HCT116 (cell line): ENCODE data around the gene TBC1D22B. TPM values are rescaled to one million over a fixed set of nuclear protein-coding genes. Genes with fewer than 3 reads are reported as not detected.

Source experiments
- ATAC-seq: fragments of 200-7000 bp; cut with Tn5 transposase; 2 replicates; pipeline ENCODE4 v1.9.1; 2020; ENCODE audit warnings: mild to moderate bottlenecking, moderate library complexity
- BruUV-seq: library from RNA; stranded (reverse); fragments of 400-500 nt; replicated peaks from 2 replicates; lab custom pipeline; 2021; lab: Mats Ljungman, UMichigan
- CTCF ChIA-PET: fragments of 300-600 bp; sonication (Branson Sonifier 250); formaldehyde crosslinking; loops from one replicate; lab custom pipeline; 2021; ENCODE audit warnings: antibody characterized with exemption; lab: Charles Lee
- POLR2A ChIA-PET: fragments of 300-600, 350-600 bp; sonication (Branson Sonifier 250); formaldehyde crosslinking; loops from one replicate; lab custom pipeline; 2021; ENCODE audit warnings: antibody characterized with exemption; lab: Charles Lee
- RAD21 ChIA-PET, 2 experiments: fragments of 300-600 bp; sonication (Branson Sonifier 250); formaldehyde crosslinking; loops; one replicate each; lab custom pipeline; 2023; ENCODE audit warnings: low total read pairs in 2 of 2; ENCODE audit not compliant: uncharacterized antibody in 2 of 2, unreplicated experiment in 2 of 2, low non-redundant PET in 1 of 2; lab: Charles Lee
- DNase-seq: peaks from one replicate; pipeline ENCODE4 v3.0.0-alpha.2; 2010; ENCODE audit warnings: low read depth, low spot score
- H2AFZ ChIP-seq: fragments of 200-600 bp; shearing (Covaris generic), sonication (generic); 2 replicates; pipeline ENCODE4 v1.6.1; 2017; ENCODE audit warnings: low read depth, mixed run types, mixed read lengths, antibody characterized with exemption, low read length; ENCODE audit not compliant: poor library complexity, severe bottlenecking
- H3K27ac ChIP-seq: 2 replicates; pipeline ENCODE4 v1.5.1; 2012; ENCODE audit warnings: low read depth, low read length
- H3K27me3 ChIP-seq: fragments of 200-600 bp; sonication (generic); 2 replicates; pipeline ENCODE4 v1.6.1; 2016; ENCODE audit warnings: mixed run types, low read length, mixed read lengths; ENCODE audit not compliant: insufficient read depth
- H3K36me3 ChIP-seq, 2 experiments: fragments of 200-500 bp in 1 of 2; fragments of 200-600 bp in 1 of 2; sonication (Bioruptor generic) in 1 of 2; sonication (generic) in 1 of 2; 2 replicates each; pipeline versions ENCODE4 v1.5.1 to v1.6.1; 2014 to 2016; ENCODE audit warnings: low read length in 2 of 2, inconsistent platforms in 1 of 2, mixed read lengths in 1 of 2, mixed run types in 1 of 2; ENCODE audit not compliant: insufficient read depth in 2 of 2, control insufficient read depth in 1 of 2
- H3K4me1 ChIP-seq, 2 experiments: fragments of 200-600 bp in 1 of 2; sonication (generic) in 1 of 2; 2 replicates each; pipeline versions ENCODE4 v1.5.1 to v1.6.1; 2012 to 2017; ENCODE audit warnings: low read length in 2 of 2, inconsistent platforms in 1 of 2, mild to moderate bottlenecking in 1 of 2, mixed read lengths in 1 of 2, mixed run types in 1 of 2, moderate library complexity in 1 of 2; ENCODE audit not compliant: insufficient read depth in 2 of 2, control insufficient read depth in 1 of 2
- H3K4me2 ChIP-seq: fragments of 200-600 bp; sonication (generic); 2 replicates; pipeline ENCODE4 v1.6.1; 2017; ENCODE audit warnings: mixed run types, low read length, mixed read lengths
- H3K4me3 ChIP-seq, 2 experiments: fragments of 200-600 bp in 1 of 2; sonication (generic) in 1 of 2; replicated peaks in 1 of 2; 2 replicates each; pipeline ENCODE4 v1.5.1; 2011 to 2016; ENCODE audit warnings: low read length in 2 of 2, control low read depth in 1 of 2, low read depth in 1 of 2, mild to moderate bottlenecking in 1 of 2, mixed read lengths in 1 of 2, mixed run types in 1 of 2
- H3K79me2 ChIP-seq: fragments of 200-600 bp; sonication (generic); 2 replicates; pipeline ENCODE4 v1.6.1; 2017; ENCODE audit warnings: mild to moderate bottlenecking, mixed run types, low read length, moderate library complexity, mixed read lengths; ENCODE audit not compliant: insufficient read depth
- H3K9ac ChIP-seq: fragments of 200-600 bp; sonication (generic); 2 replicates; pipeline ENCODE4 v1.6.1; 2016; ENCODE audit warnings: low read length, mixed read lengths
- H3K9me2 ChIP-seq: fragments of 200-600 bp; sonication (generic), shearing (Covaris generic); 2 replicates; pipeline ENCODE4 v1.6.1; 2017; ENCODE audit warnings: mixed run types, mild to moderate bottlenecking, moderate library complexity; ENCODE audit not compliant: insufficient read depth
- H3K9me3 ChIP-seq, 2 experiments: fragments of 200-500 bp in 1 of 2; fragments of 200-600 bp in 1 of 2; sonication (Bioruptor generic) in 1 of 2; sonication (generic) in 1 of 2; 2 replicates each; pipeline ENCODE4 v1.6.1; 2014 to 2017; ENCODE audit warnings: low read length in 2 of 2, mixed read lengths in 2 of 2, inconsistent platforms in 1 of 2, low read depth in 1 of 2, mild to moderate bottlenecking in 1 of 2, mixed run types in 1 of 2, moderate library complexity in 1 of 2; ENCODE audit not compliant: control insufficient read depth in 1 of 2, insufficient read depth in 1 of 2
- H4K20me1 ChIP-seq: fragments of 200-600 bp; sonication (generic), shearing (Covaris generic); 2 replicates; pipeline ENCODE4 v1.6.1; 2017; ENCODE audit warnings: mixed run types, mild to moderate bottlenecking, moderate library complexity; ENCODE audit not compliant: insufficient read depth
- CBX3 ChIP-seq: IDR thresholded peaks from 2 replicates; pipeline ENCODE4 v1.6.1; 2012; ENCODE audit warnings: low read depth
- CEBPB ChIP-seq: IDR thresholded peaks from 2 replicates; pipeline ENCODE4 v1.6.1; 2012; ENCODE audit warnings: low read depth
- EGR1 ChIP-seq: IDR thresholded peaks from 2 replicates; pipeline ENCODE4 v1.6.1; 2012; ENCODE audit warnings: low read depth
- ELF1 ChIP-seq: IDR thresholded peaks from 2 replicates; pipeline ENCODE4 v1.6.1; 2012; ENCODE audit warnings: low read depth, borderline replicate concordance
- MAX ChIP-seq: IDR thresholded peaks from 2 replicates; pipeline ENCODE4 v1.6.1; 2012
- RAD21 ChIP-seq: IDR thresholded peaks from 2 replicates; pipeline ENCODE4 v1.6.1; 2012; ENCODE audit warnings: low read depth, mild to moderate bottlenecking
- REST ChIP-seq: IDR thresholded peaks from 2 replicates; pipeline ENCODE4 v1.6.1; 2012; ENCODE audit warnings: low read depth
- SIN3A ChIP-seq: IDR thresholded peaks from 2 replicates; pipeline ENCODE4 v1.6.1; 2012; ENCODE audit warnings: low read depth
- SP1 ChIP-seq: IDR thresholded peaks from 2 replicates; pipeline ENCODE4 v1.6.1; 2012; ENCODE audit warnings: low read depth
- TCF7L2 ChIP-seq: IDR thresholded peaks from 2 replicates; pipeline ENCODE4 v1.7.0; 2011; ENCODE audit warnings: borderline replicate concordance, inconsistent platforms; ENCODE audit not compliant: insufficient read depth, insufficient read length; ENCODE audit errors: extremely low read depth
- YY1 ChIP-seq: IDR thresholded peaks from 2 replicates; pipeline ENCODE4 v1.6.1; 2011; ENCODE audit warnings: low read length, low read depth, moderate library complexity, mild to moderate bottlenecking; ENCODE audit not compliant: insufficient replicate concordance; ENCODE audit errors: extremely low read depth
- ZFX ChIP-seq: fragments of 450-650 bp; IDR thresholded peaks from 2 replicates; pipeline ENCODE4 v1.6.1; 2017
- intact Hi-C: fragments of 100-400 bp; cut with micrococcal nuclease; formaldehyde crosslinking; loops from 2 replicates; pipeline ENCODE4 v1.10.0; 2022
- total RNA-seq: library from RNA; stranded (reverse); gene quantifications from one replicate; pipeline ENCODE4 v1.2.1, GENCODE V29; 2021; ENCODE audit not compliant: unreplicated experiment
- TF ChIP-seq, protein P1 (sequence below): IDR thresholded peaks from 2 replicates; pipeline ENCODE4 v1.6.1; 2012
- TF ChIP-seq, protein P2 (sequence below): IDR thresholded peaks from 2 replicates; pipeline ENCODE4 v1.6.1; 2011; ENCODE audit warnings: mild to moderate bottlenecking, low read length, moderate library complexity; ENCODE audit not compliant: insufficient replicate concordance; ENCODE audit errors: extremely low read depth

TBC1D22B gene
- total RNA-seq, 1 experiment from 2014 or later, result 9.1 TPM

DNA sequence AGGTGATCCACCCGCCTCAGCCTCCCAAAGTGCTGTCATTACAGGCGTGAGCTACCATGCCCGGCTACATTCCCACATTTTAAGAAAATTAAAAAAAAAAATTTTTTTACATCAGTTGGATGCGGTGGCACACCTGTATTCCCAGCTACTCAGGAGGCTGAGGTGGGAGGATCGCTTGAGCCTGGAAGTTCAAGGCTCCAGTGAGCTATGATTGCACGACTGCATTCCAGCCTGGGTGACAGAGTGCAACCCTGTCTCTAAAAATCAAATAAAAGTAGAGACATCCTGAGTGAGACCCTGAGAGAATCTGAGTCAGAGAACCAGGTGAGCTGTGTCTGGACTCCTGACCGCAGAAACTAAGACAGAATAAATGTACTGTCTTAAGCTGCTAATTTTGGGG lies 48.8 kb upstream of the TBC1D22B start:
- Histone ChIP-seq H3K79me2 (no peaks in the 10 kb centered on the region), H3K4me2 (no peak overlapping the region), H3K4me1 (peaks cover 11 to 28% of the 10 kb centered on the region in 2 experiments), H2AFZ (no peak overlapping the region), H3K27ac (no peak overlapping the region), H3K27me3 (no peaks in the 10 kb centered on the region), H3K4me3 (no peak overlapping the region), H3K9ac (no peak overlapping the region), H4K20me1 (no peaks in the 10 kb centered on the region)
- RAD21 ChIA-PET, result interaction anchor here (1.0 to 1.8 kb wide), 3 partner anchors 187 to 191 kb away, joined by 3 to 16 read pairs (median 5); no protein-coding TSS in a partner anchor
- intact Hi-C loops, result loop anchor here (1.0 to 10.0 kb wide), 3 partner anchors 36 to 442 kb away; no protein-coding TSS in a partner anchor
- no TSS peak for BruUV-seq
- TF ChIP-seq ZFX (no peak), CEBPB (no peak), EGR1 (no peak), TCF7L2 (no peak), ELF1 (no peak), RAD21 (no peak), CBX3 (no peak), REST (no peak), SIN3A (no peak), SP1 (no peak), MAX (no peak), YY1 (no peak)
- TF ChIP-seq, protein P1, sequence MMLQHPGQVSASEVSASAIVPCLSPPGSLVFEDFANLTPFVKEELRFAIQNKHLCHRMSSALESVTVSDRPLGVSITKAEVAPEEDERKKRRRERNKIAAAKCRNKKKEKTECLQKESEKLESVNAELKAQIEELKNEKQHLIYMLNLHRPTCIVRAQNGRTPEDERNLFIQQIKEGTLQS, result no peak
- TF ChIP-seq, protein P2, sequence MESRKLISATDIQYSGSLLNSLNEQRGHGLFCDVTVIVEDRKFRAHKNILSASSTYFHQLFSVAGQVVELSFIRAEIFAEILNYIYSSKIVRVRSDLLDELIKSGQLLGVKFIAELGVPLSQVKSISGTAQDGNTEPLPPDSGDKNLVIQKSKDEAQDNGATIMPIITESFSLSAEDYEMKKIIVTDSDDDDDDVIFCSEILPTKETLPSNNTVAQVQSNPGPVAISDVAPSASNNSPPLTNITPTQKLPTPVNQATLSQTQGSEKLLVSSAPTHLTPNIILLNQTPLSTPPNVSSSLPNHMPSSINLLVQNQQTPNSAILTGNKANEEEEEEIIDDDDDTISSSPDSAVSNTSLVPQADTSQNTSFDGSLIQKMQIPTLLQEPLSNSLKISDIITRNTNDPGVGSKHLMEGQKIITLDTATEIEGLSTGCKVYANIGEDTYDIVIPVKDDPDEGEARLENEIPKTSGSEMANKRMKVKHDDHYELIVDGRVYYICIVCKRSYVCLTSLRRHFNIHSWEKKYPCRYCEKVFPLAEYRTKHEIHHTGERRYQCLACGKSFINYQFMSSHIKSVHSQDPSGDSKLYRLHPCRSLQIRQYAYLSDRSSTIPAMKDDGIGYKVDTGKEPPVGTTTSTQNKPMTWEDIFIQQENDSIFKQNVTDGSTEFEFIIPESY, result no peak
- TF ChIP-seq, all 23 proteins: peak for 0
- no peaks in the 10 kb centered on the region for H3K36me3 ChIP-seq
- H3K9me2 ChIP-seq, result no peaks in the 10 kb centered on the region
- CTCF ChIA-PET, result interaction anchor here (1.8 to 14.5 kb wide), 4 partner anchors 157 to 442 kb away, joined by 5 to 331 read pairs (median 16); no protein-coding TSS in a partner anchor
- DNase-seq, result no peak
- H3K9me3 ChIP-seq, result no peaks in the 10 kb centered on the region
- no peak for ATAC-seq
- POLR2A ChIA-PET, result interaction anchor here (1.0 to 1.3 kb wide), 2 partner anchors 180 to 189 kb away, joined by 3 to 4 read pairs; no protein-coding TSS in a partner anchor
